Measurements from ENCODE around the gene ZNF844.

The ZNF844 gene

DNA sequence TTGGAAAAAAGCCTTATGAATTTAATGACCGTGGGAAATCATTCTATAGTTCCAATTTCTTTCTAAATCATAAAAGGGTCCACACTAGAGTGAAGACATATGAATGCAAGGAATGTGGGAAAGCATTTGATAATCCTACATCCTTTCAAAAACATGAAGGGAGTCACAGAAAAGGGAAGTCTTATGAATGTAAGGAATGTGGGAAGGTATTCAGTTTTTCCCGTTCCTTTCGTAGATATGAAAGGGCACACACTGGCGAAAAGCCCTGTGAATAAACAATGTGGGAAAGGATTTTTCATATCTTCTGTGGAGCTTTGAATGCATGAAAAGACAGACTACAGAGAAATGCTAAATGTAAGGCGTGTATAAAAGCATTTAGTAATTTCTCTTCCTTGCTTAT lies 48.6 kb downstream of the ZNF844 start:
- in situ Hi-C loops (cut with HindIII; ENCODE audit: low pct_ligation_motif_present, low sequenced_read_pairs) = no loop called here
- Histone ChIP-seq H3K36me3 (replicated peaks) (no peaks in the 10 kb centered on the region), H3K27ac (no peak overlapping the region), H3K27me3 (replicated peaks) (no peaks in the 10 kb centered on the region), H3K4me3 (ENCODE audit: low read depth, low read length) (no peak overlapping the region)
- no peak for DNase-seq
- TF ChIP-seq, protein P1, sequence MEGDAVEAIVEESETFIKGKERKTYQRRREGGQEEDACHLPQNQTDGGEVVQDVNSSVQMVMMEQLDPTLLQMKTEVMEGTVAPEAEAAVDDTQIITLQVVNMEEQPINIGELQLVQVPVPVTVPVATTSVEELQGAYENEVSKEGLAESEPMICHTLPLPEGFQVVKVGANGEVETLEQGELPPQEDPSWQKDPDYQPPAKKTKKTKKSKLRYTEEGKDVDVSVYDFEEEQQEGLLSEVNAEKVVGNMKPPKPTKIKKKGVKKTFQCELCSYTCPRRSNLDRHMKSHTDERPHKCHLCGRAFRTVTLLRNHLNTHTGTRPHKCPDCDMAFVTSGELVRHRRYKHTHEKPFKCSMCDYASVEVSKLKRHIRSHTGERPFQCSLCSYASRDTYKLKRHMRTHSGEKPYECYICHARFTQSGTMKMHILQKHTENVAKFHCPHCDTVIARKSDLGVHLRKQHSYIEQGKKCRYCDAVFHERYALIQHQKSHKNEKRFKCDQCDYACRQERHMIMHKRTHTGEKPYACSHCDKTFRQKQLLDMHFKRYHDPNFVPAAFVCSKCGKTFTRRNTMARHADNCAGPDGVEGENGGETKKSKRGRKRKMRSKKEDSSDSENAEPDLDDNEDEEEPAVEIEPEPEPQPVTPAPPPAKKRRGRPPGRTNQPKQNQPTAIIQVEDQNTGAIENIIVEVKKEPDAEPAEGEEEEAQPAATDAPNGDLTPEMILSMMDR (IDR thresholded peaks at IDR 0.05; ENCODE audit: low read depth, low read length, missing control alignments) = no peak

DNA sequence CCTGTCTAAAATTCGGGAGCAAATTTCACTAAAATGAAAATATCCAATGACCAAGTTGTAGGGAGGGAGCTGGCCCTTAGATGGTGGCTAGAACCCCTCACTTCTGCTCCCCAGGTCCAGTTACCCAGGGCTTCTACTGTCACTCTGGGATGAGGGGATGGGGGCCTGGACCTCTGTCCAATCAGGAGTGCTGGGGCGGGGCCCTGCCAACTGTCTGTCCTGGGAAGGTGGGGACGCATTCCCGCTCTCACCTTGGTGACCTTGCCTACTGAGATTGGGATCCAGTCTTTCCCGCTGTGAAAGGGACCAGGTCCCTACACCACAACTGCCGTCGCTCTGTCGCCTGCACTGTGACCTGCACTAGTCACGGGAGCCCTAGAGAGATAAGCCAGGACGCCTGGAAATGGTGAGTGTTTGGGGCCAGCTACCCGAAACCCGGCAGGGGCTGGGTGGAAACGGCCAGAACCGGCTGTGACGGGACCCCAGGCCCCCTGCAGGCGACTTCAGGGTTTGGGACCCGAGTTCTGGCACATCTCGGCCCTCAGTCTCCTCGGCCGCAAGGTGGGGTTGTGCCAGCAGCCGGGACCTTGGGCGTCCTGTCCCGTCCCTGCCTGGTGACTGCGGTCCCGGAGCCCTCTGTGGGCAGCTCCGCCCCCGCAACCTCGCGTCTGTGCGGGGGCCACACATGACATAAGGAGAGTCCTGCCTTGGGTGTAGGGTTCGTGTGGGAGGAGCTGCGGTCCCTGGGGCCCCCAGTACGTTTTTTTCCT lies 52.9 kb downstream of the ZNF844 start:
- TF ChIP-seq, protein P1 (IDR thresholded peaks at IDR 0.05; ENCODE audit: low read depth, low read length, missing control alignments) = no peak
- no peaks in the 10 kb centered on the region for H3K27me3 ChIP-seq (replicated peaks)
- no peak for DNase-seq
- no peaks in the 10 kb centered on the region for H3K36me3 ChIP-seq (replicated peaks)
- no peak overlapping the region for H3K4me3 ChIP-seq (ENCODE audit: low read depth, low read length)
- in situ Hi-C loops (cut with HindIII; ENCODE audit: low pct_ligation_motif_present, low sequenced_read_pairs) = no loop called here
- no peak overlapping the region for H3K27ac ChIP-seq

DNA sequence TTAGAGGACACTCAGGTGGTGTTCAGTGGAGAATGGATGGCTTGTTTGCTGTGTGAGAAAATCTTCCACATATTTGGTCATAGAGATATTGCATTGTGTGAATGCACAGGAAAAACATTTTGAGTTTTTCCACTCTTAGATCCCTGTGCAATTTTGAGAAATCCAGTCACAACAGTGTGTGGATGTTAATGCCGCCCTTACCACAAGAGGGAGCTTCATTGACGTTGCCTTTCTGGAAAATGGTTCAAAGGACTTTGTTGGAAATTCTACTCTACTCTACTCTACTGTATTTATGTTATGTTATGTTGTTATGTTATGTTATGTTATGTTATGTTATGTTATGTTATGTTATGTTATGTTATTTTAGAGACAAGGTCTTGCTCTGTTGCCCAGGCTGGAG lies 62.2 kb downstream of the ZNF844 start:
- DNase-seq = peak; percentile 13
- H3K36me3 ChIP-seq (replicated peaks) = no peaks in the 10 kb centered on the region
- H3K27me3 ChIP-seq (replicated peaks) = no peaks in the 10 kb centered on the region
- TF ChIP-seq, protein P1 (IDR thresholded peaks at IDR 0.05; ENCODE audit: low read depth, low read length, missing control alignments) = peak; percentile 50
- in situ Hi-C loops (cut with HindIII; ENCODE audit: low pct_ligation_motif_present, low sequenced_read_pairs) = no loop called here
- H3K4me3 ChIP-seq (ENCODE audit: low read depth, low read length) = no peak overlapping the region
- no peak overlapping the region for H3K27ac ChIP-seq
